Inflammatory macrophage treated with lipopolysaccharide for 4 hours (primary cell): ENCODE results near the gene GNAZ.
"Not testable (repeated sequence)": the region's sequence is repeated elsewhere in the genome, so short reads cannot be mapped to it uniquely, and the experiment has no call there.

Experiments
- DNase-seq: peaks from one replicate; pipeline ENCODE4 v3.0.0-alpha.2; 2020

GNAZ gene

GRCh38 chr22:23122992-23123803 lies 52.9 kb downstream of the GNAZ start:
- no peak for DNase-seq

DNA sequence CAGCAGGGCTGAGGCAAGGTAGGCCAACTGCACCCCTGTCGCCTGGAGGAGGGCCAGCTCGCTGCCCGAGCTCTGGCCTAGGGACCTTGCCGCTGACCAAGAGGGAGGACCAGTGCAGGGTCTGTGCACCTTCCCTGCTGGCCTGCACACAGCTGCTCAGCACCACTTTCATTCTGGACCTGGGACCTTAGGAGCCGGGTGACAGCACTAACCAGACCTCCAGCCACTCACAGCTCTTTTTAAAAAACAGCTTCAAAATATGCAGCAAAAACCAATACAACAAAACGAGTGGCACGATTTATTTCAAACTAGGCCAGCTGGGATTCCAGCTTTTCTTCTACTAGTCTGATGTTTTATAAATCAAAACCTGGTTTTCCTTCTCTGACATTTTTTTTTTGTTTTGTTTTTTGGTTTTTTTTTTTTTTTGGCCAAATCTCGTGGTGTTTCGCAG lies 53.5 kb downstream of the GNAZ start:
- no peak for DNase-seq

DNA sequence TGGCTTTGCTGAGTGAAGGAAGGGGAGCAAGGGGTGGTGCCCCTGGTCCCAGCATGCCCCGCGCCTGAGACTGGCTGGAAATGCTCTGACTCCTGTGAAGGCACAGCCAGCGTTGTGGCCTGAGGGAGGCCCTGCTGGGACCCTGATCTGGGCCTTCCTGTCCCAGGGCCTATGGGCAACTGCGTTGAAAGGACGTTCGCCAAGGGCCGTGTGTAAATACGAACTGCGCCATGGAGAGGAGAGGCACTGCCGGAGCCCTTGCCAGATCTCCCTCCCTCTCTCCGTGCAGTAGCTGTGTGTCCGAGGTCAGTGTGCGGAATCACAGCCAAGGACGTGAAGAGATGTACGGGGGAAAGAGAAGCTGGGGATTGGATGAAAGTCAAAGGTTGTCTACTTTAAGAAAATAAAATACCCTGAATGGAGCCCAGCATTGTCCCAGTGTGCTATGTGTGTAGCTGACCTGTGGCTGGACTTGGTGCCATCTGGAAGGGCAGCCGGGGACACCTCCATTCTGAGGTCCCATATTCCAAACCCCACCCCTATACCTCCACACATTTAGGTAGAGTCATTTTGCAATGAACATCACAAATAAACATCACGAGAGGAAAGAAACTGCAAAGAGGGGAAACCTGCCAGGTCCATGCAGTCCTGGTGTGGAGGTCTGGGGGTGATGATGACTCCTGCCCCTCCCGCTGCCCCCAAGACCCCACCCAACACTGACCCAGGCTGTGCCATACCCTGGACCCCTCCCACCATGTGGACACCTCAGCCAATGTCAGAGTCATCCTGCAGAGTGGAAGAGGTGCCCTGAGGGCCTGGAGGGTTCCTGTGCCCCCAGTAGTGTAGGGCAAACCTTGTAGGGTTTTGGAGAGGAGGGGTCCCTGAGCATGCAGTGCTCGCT lies 54.5 kb downstream of the GNAZ start:
- DNase-seq = no peak

- DNase-seq = no peak
These were observed 55.3 kb downstream of the GNAZ start for GRCh38 chr22:23125512-23126103.

- DNase-seq = no peak
These were observed 56.1 kb downstream of the GNAZ start for GRCh38 chr22:23126165-23127054.

DNA sequence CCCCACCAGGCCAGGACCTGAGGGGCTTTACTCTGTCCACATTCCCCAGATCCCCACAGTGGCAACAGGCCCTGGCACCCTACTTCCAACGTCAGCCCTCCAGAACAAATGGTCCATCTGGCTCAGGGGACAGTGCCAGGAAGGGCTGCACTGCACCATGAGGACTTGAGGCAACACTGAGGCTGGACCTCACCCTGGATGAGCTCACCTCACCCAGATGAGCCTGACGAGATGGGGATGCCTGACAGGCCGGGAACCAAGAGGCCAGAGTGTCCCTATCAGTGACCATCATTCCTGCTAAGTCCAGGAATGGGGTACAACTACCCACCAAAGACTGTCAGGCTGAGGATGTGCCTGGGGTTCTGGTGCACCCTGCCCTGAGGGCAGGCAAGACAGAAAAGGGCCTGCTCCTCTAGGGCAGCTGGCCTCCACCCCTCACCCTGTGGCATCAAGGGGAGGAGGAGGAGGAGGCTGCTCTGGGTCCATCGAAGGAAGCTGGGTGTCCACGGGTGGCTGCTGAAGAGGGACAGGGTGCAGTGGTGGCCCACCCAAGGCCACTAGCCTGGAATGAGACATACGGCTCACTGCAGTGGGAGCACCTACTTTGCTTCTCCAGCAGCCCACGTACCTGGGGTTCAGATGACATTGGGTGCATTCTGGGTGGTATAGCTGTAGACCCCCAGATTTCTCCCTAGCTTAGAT lies 56.9 kb downstream of the GNAZ start:
- DNase-seq = no peak

- no peak for DNase-seq
These were observed 57.5 kb downstream of the GNAZ start for GRCh38 chr22:23127788-23128187.

DNA sequence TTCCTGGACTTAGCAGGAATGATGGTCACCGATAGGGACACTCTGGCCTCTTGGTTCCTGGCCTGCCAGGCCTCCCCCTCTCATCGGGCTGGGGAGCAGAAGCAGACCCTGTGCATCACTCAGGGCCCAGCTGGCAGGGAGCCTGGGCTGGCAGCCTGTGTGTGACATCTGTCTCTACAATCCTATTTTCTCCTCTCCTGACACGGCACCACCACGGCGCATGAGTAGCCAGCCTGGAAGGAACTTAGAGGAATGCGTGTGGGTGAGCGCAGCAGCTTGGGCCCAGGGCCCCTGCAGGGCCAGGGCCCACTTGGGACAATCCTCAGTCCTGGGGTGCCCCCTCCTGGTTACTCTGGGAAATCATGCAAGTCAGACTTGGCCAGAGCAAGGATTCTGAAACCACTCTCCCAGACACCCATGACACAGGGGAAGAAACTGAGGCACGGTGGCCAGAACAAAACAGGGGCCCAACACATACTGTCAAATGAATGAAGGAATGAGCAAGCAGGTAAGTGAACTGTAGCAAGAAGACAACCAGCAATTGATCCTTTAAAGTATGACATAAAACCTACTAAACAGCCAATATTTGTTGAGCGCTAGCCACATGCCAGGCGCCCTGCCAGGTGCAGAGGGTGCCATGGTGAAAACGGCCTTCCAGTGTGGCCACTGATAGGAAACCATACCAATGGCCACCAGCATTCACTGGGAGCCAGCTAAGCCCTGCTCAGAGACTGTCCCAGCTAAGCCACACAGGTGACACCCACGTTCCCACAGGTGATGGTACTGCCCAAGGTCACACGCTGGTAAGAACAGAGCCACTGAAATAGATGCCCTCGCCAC lies 58.2 kb downstream of the GNAZ start:
- DNase-seq = peak; percentile 62

DNA sequence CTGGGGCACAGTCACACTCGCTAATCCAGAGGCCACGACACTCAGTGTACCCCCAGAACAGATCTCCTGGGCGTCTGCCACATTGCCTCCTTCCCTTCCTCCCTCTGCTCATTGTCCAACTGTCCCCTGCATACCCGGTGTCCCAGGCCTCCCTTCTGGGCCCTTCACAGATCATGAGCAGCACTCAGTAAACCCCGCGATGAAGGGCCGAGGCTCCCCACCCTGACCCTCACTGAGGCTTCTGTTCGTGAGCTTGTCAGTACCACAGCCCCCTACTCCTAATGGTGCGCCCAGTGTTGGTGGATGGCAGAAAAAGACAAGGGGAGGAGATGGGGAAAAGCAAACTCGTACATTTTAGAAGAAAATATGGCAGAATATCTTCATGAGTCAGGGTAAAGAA lies 58.8 kb downstream of the GNAZ start:
- no peak for DNase-seq

DNA sequence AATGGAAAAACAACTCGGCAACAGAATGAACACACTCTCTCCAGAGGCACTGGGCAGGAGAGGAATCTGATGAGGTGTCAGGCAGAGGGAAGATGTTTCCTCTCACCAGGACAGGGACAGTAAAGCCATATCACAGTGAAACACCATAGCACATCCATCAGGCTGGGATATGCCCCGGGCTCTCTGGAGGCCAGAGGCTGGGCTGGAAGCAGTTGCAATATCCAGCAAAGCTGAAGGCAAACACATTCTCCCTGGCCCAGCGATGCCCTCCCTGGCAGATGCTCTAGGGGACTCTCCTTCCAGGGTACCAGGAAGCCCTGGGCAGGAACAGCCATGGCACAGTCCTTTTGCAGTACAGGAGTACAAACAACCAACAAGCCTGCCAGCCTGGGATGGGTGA lies 60.4 kb downstream of the GNAZ start:
- no peak for DNase-seq

DNA sequence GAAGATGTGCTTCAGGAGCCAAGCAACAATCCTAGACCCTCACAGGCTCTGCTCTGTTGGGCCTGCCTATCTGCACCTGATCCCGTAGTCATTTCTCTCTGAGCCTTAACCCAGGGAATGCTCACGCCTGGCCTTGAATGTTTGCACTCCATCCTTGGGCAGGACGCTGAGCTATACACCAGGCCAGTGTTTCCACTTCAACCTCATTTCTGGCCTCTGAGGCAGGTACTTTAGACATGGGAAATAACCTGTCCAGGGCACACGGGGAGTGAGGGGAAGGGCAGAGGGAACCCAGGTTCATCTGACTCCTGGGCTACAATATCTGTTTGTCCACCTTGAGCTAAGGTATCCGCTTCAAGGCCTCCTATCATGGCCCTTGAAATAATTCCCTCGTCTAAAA lies 61.6 kb downstream of the GNAZ start:
- DNase-seq = no peak

- DNase-seq = no peak
These were observed 62.2 kb downstream of the GNAZ start for GRCh38 chr22:23132376-23133091.

DNA sequence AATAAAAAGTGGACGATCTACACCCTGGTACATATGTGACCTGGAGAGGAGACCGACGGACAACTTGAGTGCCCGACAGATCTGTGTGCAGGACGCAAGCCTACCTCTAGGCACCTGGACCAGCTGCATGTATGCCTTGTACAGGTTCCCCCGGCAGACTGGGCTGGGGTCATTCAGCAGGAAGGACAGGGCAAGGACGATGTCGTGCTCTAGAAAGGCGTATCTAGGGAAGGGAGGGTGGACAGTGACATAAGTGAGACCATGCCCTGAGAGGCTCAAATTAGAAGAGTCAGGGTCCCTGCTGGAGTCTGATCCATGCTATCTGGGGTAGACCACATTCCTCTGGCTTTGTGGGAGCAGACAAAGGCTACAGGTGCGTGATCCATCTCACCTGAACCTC lies 63.6 kb downstream of the GNAZ start:
- DNase-seq = no peak

DNA sequence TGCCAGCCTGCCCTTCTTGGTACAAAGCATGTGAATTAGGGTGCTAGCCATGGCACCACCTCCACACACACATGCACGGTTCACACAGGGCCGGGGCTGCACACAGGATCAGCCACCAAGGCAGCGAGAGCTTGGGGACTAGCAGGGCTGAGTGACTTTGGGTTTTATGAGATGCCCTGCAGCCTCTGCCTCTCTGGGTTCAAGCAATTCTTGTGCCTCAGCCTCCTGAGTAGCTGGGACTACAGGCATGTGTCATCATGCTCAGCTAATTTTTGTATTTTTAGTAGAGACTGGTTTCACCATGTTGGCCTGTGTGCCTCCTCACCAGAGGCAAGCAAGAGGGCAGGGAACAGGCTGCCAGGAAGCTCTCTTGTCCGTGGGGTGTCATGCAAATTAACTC lies 66.7 kb downstream of the GNAZ start:
- not testable (repeated sequence) for DNase-seq

DNA sequence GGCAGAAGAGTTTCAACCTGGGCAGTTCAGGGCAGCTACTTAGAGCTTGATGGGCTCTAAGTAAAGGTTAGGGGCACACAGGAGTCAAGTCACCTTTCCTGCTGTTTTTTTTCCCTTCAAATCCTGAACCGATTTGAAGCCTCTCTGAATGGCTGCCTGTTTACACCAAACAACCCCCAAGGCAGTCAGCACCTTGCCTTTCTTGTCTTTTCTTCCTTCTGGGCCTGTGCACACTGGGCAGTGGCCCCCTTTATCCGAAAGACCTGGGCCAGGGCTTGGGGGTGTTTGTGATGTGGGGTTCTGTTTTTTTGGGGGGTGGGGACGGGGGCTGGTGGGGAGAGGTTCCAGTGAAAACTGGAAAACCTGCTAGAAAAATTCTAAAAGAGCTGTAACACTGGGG lies 67.1 kb downstream of the GNAZ start:
- DNase-seq = no peak

DNA sequence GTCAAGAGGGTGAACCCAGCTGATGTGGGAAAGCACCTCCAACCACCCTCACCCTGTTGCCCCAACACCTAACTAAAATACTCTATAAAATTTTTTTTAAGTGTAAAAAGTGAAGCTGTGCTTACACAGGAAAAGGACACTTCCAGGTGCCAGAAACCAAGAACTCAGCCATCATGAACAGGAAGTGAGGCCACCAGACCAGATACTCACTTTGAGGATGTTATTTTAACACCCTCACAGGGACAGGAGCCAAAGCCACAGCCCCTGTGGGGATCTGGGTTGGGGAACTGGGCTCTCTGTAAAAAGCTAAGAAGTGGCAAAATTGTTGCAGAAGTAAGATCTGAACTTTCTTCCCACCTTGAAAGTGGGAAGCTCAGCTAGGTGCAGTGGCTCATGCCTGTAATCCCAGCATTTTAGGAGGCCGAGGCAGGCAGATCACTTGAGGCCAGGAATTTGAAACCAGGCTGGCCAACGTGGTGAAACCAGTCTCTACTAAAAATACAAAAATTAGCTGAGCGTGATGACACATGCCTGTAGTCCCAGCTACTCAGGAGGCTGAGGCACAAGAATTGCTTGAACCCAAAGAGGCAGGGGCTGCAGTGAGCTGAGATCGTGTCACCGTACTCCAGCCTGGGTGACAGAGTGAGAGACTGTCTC lies 67.7 kb downstream of the GNAZ start:
- peak; percentile 27 for DNase-seq

DNA sequence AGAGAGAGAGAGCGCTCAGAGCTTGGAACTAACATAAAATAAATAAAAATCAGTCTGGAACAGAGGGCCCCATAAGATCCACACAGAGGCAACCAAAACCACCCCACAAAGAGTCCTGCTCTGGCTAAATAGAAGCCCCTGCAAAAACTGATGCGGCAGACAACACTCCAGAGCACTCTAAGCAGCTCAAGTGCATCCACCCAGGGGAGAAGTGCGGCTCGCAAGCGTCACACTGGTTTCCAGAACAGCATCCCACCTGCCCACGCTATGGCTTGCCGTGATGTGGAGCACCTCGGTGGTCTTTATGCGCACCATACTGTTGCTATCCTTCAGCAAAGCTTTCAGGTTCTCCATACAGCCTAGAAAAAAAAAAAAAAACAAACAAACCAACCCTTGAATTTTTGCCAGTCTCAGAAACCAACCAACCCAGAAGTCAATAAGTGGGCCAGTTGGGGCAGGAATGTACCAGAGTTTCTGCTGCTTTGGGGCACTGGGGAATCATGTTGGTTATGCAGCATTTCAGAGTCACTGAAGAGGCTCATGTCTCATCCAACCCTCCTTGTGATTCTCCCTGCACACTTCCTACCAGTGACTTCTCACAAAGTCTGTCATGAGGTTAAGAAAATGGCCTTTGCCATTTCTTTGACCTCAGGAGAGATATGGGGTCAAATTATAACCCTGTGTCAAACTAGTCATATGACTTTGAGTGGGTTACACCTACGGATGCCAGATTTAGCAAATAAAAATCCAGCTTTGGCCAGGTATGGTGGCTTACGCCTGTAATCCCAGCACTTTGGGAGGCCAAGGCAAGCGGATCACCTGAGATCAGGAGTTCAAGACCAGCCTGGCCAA lies 68.5 kb downstream of the GNAZ start:
- peak; percentile 5 for DNase-seq

DNA sequence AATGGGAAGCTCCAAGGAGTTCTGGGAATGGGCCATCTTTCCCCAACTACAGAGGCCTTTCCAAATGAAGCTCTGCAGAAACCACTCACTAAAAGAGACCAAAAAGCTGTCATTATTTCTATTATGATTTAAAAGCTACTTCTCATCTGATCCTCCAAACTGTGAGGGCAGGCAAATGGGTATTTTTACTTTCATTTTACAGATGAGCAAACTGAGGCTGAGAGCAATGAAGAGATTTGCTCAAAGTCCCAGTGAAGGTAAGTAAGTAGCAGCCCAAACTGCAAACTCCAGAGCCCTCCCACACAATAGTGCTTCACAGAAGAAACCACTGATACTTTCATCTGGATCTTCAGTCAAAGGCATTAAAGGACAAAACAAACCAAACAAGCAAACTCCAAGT lies 70.1 kb downstream of the GNAZ start:
- no peak for DNase-seq
